HCT116 (cell line): ENCODE measurements around the gene RRM1.

ENCODE experiments used
- CTCF ChIP-seq, 3 experiments: fragments of 200-600 bp in 1 of 3; sonication (generic) in 1 of 3; IDR thresholded peaks in 2 of 3; conservative IDR thresholded peaks in 1 of 3; 2 replicates each; pipeline ENCODE4 v1.5.1; 2012 to 2017; ENCODE audit warnings: low read depth in 2 of 3, low read length in 2 of 3, antibody characterized with exemption in 1 of 3, borderline replicate concordance in 1 of 3, control low read depth in 1 of 3, mild to moderate bottlenecking in 1 of 3, mixed read lengths in 1 of 3, mixed run types in 1 of 3, moderate library complexity in 1 of 3; ENCODE audit not compliant: insufficient read depth in 1 of 3
- EZH2phosphoT487 ChIP-seq: fragments of 200-600 bp; IDR thresholded peaks from 2 replicates; pipeline ENCODE4 v1.6.1; 2018; ENCODE audit warnings: antibody characterized with exemption, borderline replicate concordance
- POLR2AphosphoS5 ChIP-seq: IDR thresholded peaks from 2 replicates; pipeline ENCODE4 v1.6.1; 2011; ENCODE audit warnings: mild to moderate bottlenecking, low read depth, low read length, moderate library complexity
- RAD21 ChIP-seq: IDR thresholded peaks from 2 replicates; pipeline ENCODE4 v1.6.1; 2012; ENCODE audit warnings: low read depth, mild to moderate bottlenecking
- TF ChIP-seq, protein P1 (sequence below): IDR thresholded peaks from 2 replicates; pipeline ENCODE4 v1.6.1; 2012; ENCODE audit warnings: low read depth

GRCh38 chr11:4093519-4094347 lies 866 bp upstream of the RRM1 start:
- TF ChIP-seq, protein P1, sequence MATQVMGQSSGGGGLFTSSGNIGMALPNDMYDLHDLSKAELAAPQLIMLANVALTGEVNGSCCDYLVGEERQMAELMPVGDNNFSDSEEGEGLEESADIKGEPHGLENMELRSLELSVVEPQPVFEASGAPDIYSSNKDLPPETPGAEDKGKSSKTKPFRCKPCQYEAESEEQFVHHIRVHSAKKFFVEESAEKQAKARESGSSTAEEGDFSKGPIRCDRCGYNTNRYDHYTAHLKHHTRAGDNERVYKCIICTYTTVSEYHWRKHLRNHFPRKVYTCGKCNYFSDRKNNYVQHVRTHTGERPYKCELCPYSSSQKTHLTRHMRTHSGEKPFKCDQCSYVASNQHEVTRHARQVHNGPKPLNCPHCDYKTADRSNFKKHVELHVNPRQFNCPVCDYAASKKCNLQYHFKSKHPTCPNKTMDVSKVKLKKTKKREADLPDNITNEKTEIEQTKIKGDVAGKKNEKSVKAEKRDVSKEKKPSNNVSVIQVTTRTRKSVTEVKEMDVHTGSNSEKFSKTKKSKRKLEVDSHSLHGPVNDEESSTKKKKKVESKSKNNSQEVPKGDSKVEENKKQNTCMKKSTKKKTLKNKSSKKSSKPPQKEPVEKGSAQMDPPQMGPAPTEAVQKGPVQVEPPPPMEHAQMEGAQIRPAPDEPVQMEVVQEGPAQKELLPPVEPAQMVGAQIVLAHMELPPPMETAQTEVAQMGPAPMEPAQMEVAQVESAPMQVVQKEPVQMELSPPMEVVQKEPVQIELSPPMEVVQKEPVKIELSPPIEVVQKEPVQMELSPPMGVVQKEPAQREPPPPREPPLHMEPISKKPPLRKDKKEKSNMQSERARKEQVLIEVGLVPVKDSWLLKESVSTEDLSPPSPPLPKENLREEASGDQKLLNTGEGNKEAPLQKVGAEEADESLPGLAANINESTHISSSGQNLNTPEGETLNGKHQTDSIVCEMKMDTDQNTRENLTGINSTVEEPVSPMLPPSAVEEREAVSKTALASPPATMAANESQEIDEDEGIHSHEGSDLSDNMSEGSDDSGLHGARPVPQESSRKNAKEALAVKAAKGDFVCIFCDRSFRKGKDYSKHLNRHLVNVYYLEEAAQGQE, result no peak
- TF ChIP-seq CTCF (IDR thresholded peaks at IDR 0.05 in 2 of 3, conservative IDR thresholded peaks at IDR 0.05 in 1 of 3; ENCODE audit: borderline replicate concordance in 1 of 3, insufficient read depth in 1 of 3, low read depth in 2 of 3, low read length in 2 of 3) (no peak), EZH2phosphoT487 (no peak), POLR2AphosphoS5 (no peak), RAD21 (no peak)
